Stimulated activated effector memory CD8-positive, alpha-beta T cell treated with anti-CD3 and anti-CD28 coated beads, Interleukin-12 subunit alpha, Interleukin-12 subunit beta, amount 100 ng/mL, for 72 hours (primary cell): ENCODE measurements around the gene ATP6V1G3.
"Not testable (repeated sequence)": the region's sequence is repeated elsewhere in the genome, so short reads cannot be mapped to it uniquely, and the experiment has no call there.

ENCODE experiments used
- ATAC-seq: fragments of 150-1000 bp; cut with Tn5 transposase; 2 replicates; pipeline ENCODE4 v1.10.0; 2021
- DNase-seq, 2 donors: peaks; one replicate each; pipeline ENCODE4 v3.0.0; 2021 to 2022; ENCODE audit warnings: low spot score in 2 of 2
- H3K27ac Mint-ChIP-seq: one replicate; pipeline ENCODE4 v1.8.0; 2022; ENCODE audit warnings: mild to moderate bottlenecking, mixed read lengths
- H3K36me3 Mint-ChIP-seq: one replicate; pipeline ENCODE4 v1.8.0; 2022; ENCODE audit warnings: mild to moderate bottlenecking, mixed read lengths
- H3K4me1 Mint-ChIP-seq: one replicate; pipeline ENCODE4 v1.8.0; 2022; ENCODE audit warnings: mixed read lengths
- H3K4me3 Mint-ChIP-seq: one replicate; pipeline ENCODE4 v1.8.0; 2022; ENCODE audit warnings: mild to moderate bottlenecking, mixed read lengths
- H3K9me3 Mint-ChIP-seq: one replicate; pipeline ENCODE4 v1.8.0; 2022; ENCODE audit warnings: mixed read lengths

The ATP6V1G3 gene, protein sequence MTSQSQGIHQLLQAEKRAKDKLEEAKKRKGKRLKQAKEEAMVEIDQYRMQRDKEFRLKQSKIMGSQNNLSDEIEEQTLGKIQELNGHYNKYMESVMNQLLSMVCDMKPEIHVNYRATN

DNA sequence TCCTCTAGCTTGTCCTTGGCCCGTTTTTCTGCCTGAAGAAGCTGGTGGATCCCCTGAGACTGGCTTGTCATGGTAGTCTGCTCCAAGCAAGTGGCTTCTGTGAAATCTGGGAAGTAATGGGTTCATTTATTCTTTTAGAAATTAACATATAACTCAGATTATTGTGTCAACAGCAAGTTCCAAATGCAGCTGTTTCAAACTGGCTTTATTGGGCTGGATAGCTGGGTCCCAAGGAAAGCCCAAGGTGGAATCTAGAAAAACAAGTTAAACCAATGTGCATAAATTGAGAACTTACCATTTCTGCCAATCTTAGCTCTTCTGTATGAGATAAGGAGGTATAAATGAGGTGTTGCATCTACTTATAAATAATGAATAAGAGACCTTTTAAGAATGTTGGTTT lies at the start of gene ATP6V1G3:
Gene ATP6V1G3 (minus strand): TSS at position 101 of the 400 bp plus-strand sequence. CDS start 30 bp downstream, at position 71.
- H3K9me3 Mint-ChIP-seq = no peaks in the 10 kb centered on the region
- ATAC-seq (no peak), DNase-seq (no peak)
- peaks cover 16% of the 10 kb centered on the region for H3K4me1 Mint-ChIP-seq
- H3K36me3 Mint-ChIP-seq = no peaks in the 10 kb centered on the region
- H3K27ac Mint-ChIP-seq = no peak within 1 kb of the TSS
- H3K4me3 Mint-ChIP-seq = no peak within 1 kb of the TSS

DNA sequence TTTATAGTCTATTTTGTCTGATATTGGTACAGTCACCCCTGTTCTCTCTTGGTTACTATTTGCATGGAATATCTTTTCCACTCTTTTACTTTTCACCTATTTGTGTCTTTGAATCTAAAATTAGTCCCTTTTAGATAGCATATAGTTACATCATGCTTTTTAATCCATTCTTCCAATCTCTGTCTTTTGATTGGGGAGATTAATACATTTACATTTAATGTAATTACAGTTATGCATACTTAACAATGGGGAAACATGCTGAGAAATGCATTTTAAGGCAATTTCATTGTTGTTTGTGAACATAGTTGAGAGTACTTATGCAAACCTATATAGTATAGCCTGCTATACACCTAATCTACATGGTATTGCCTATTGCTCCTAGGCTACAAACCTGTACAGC lies 48.4 kb upstream of the ATP6V1G3 start:
- no peak for DNase-seq
- Mint-ChIP-seq H3K36me3 (no peaks in the 10 kb centered on the region), H3K4me1 (no peaks in the 10 kb centered on the region), H3K27ac (no peak overlapping the region), H3K4me3 (no peak overlapping the region), H3K9me3 (peaks cover 10% of the 10 kb centered on the region)
- ATAC-seq = no peak

DNA sequence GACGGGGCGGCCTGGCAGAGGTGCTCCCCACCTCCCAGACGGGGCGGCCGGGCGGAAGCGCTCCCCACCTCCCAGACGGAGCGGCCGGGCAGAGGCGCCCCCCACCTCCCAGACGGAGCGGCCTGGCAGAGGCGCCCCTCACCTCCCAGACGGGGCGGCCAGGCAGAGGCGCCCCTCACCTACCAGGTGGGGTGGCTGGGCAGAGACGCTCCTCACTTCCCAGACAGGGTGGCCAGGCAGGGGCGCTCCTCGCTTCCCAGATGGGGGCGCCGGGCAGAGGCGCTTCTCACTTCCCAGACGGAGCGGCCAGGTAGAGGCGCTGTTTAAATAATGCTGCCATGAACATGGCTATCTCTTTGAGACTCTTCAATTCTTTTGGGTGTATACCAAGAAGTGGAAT lies 43.7 kb upstream of the ATP6V1G3 start:
- no peak overlapping the region for H3K27ac Mint-ChIP-seq
- no peaks in the 10 kb centered on the region for H3K36me3 Mint-ChIP-seq
- H3K4me3 Mint-ChIP-seq = no peak overlapping the region
- no peak for DNase-seq
- ATAC-seq = no peak
- peaks cover 11% of the 10 kb centered on the region for H3K9me3 Mint-ChIP-seq
- no peaks in the 10 kb centered on the region for H3K4me1 Mint-ChIP-seq

DNA sequence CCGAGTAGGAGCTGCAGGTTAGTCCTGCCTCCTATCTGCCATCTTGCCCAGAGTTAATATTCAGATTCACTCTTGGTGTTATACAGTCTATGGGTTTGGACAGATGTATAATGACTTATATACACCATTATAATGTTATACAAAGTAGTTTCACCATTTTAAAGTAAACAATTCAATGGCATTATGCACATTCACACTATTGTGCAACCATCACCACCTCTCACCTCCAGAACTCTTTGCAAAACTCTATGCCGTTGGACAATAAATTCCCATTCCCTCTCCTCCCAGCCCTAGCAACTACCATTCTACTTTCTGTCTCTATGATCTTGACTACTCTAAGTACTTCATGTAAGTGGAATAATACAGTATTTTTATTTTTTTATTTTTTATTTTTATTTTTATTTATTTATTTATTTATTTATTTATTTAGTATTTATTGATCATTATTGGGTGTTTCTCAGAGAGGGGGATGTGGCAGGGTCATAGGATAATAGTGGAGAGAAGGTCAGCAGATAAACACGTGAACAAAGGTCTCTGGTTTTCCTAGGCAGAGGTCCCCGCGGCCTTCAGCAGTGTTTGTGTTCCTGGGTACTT lies 42.8 kb upstream of the ATP6V1G3 start:
- H3K27ac Mint-ChIP-seq, H3K4me3 Mint-ChIP-seq, H3K4me1 Mint-ChIP-seq, DNase-seq, H3K36me3 Mint-ChIP-seq, ATAC-seq: not testable (repeated sequence)
- peaks cover 11% of the 10 kb centered on the region for H3K9me3 Mint-ChIP-seq

DNA sequence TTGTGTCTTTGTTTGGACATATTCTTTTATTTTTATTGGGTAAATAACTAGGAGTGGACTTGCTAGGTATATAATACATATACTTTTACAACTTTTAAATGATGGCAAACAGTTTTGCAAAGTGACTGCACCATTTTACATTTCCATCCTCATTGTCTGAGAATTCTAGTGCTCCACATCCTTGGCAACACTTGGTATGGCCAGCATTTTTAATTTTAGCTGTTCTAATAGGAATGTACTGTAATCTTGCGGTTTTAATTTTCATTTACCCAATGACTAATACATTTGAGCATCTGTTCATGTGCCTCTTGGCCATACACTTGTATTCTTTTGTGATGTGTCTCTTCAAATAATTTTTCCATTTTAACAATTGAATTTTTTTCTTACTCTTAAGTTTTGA lies 37.0 kb upstream of the ATP6V1G3 start:
- DNase-seq (no peak), ATAC-seq (no peak)
- Mint-ChIP-seq H3K9me3 (peaks cover 16% of the 10 kb centered on the region), H3K4me3 (no peak overlapping the region), H3K4me1 (peaks cover 17% of the 10 kb centered on the region), H3K36me3 (no peaks in the 10 kb centered on the region), H3K27ac (no peak overlapping the region)

DNA sequence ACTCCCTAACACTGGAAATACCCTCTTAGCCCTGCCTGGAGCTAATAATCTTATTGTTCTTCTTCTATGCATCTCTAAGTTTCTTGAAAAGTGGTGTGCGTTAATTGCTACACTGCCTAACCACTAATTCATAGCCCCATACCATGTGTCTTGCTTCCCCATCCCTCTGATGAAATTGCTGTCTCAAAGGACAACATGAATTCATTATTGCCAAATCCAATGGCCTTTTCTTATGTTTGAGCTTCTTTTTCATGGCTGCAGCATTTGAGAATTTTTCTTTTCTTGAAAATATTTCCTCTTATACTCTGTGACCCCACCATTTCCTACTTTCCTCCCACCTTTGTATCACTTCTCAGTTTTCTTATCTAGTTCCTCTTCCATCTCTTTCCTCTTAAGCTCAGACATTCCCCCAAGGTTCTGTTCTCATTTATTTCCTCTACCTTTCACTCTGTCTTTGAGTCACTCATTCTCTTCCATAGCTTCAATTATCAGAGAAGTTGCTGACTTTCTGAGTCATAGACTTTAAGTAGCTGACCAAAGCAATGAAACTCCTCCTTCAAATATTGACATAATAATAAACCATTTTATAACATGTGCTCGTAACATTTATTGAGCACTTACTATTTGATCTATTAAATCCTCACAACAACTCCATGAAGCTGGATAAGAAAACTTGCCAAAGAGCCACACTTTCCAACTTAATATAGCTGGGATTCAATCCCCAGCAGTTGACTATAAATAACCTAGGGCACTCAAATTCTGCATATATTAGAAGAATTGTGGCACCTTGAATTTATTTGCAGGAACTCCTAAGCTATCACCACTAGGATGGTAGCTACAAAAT lies 35.5 kb upstream of the ATP6V1G3 start:
- ATAC-seq = no peak
- Mint-ChIP-seq H3K36me3 (no peaks in the 10 kb centered on the region), H3K4me3 (no peak overlapping the region), H3K9me3 (peaks cover 8% of the 10 kb centered on the region), H3K4me1 (peaks cover 17% of the 10 kb centered on the region), H3K27ac (no peak overlapping the region)
- DNase-seq = no peak

DNA sequence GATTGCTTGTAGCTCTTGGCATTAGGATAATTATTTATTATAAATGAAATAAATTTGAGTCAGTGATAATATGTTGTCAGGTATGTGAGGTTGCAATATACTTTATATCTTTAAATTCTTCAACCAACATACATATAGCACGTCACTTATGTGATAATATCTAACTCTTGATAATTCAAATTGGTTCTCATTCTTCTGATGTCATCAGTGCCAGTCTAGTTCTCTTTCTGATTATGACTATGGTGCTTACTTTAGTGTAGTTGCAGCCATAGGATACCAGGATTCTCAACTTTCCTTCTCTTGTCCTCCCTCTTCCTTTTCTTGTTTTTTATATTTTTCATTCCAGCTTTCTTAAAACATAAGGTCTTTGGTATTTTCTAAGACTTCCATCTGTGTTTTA lies 34.8 kb upstream of the ATP6V1G3 start:
- ATAC-seq = no peak
- Mint-ChIP-seq H3K27ac (no peak overlapping the region), H3K9me3 (peaks cover 6% of the 10 kb centered on the region)

DNA sequence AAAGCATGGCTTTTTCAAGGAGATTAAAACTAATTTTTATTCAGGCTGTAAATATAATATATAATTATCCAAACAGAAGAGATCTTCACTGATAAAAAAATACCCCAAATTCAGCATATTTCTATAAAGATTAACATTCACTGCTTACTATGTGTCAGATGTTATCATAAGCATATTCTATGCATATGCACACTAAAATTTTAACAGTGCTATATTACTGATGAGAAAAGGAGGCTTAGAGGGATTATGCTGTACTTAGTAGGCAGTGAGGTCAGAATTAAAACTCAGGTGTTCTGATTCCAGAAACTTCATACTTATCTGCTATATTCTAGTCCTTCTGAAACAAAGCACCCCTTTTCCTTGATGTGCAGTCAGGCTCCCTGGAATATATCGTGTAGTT lies 33.8 kb upstream of the ATP6V1G3 start:
- no peak for ATAC-seq
- peaks cover 17% of the 10 kb centered on the region for H3K4me1 Mint-ChIP-seq
- H3K36me3 Mint-ChIP-seq = no peaks in the 10 kb centered on the region
- H3K4me3 Mint-ChIP-seq = no peak overlapping the region
- H3K9me3 Mint-ChIP-seq = peaks cover 5% of the 10 kb centered on the region
- no peak overlapping the region for H3K27ac Mint-ChIP-seq
- DNase-seq = no peak

More for the DNA sequence above, 34.8 kb upstream of the ATP6V1G3 start:
- no peak overlapping the region for H3K4me3 Mint-ChIP-seq
- no peaks in the 10 kb centered on the region for H3K36me3 Mint-ChIP-seq
- H3K4me1 Mint-ChIP-seq = peaks cover 17% of the 10 kb centered on the region
- no peak for DNase-seq

DNA sequence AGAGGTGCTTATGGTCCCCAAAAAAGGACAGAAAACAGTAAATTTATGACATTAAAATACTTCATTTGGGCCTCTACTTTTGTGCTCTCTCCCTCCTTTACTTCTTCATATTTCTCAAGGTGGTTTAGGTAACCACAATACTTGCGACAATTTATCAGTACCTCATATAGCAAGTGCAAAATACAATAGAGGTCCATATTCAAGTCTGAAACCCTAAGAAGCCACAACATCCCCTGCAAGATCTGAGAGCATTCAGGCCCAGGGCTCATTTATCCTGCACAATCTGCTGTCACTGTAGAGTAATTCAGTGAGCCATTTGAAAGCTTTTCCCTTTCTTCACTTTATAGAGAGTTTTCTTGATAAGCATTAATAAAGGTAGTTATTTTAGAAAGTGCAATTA lies 24.2 kb upstream of the ATP6V1G3 start:
- H3K27ac Mint-ChIP-seq = peak overlapping the region; percentile 33
- H3K36me3 Mint-ChIP-seq = no peaks in the 10 kb centered on the region
- H3K4me1 Mint-ChIP-seq = peaks cover 27% of the 10 kb centered on the region
- H3K4me3 Mint-ChIP-seq = no peak overlapping the region
- peaks cover 6% of the 10 kb centered on the region for H3K9me3 Mint-ChIP-seq
- ATAC-seq (peak; percentile 84), DNase-seq (no peak)

DNA sequence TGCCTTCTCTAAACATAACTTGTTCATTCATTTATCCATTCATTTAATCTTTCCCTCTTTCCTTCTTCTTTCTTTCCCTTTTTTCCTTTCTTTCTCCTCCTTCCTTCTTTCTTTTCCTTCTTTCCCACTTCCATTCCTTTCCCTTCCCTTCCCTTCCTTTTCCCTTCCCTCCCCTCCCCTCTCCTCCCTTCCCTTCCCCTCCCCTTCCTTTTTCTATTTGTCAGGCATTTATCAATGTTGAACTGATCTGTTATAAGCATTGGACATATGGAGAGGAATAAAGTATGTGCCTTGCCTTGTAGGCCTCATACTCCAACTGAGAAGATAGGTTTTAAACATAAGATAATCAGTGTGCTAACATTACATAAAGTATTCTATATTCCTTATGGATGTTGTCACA lies 23.7 kb upstream of the ATP6V1G3 start:
- peaks cover 28% of the 10 kb centered on the region for H3K4me1 Mint-ChIP-seq
- DNase-seq = no peak
- no peak for ATAC-seq
- H3K9me3 Mint-ChIP-seq = peaks cover 6% of the 10 kb centered on the region
- peak overlapping the region; percentile 33 for H3K27ac Mint-ChIP-seq
- H3K4me3 Mint-ChIP-seq = no peak overlapping the region
- no peaks in the 10 kb centered on the region for H3K36me3 Mint-ChIP-seq

DNA sequence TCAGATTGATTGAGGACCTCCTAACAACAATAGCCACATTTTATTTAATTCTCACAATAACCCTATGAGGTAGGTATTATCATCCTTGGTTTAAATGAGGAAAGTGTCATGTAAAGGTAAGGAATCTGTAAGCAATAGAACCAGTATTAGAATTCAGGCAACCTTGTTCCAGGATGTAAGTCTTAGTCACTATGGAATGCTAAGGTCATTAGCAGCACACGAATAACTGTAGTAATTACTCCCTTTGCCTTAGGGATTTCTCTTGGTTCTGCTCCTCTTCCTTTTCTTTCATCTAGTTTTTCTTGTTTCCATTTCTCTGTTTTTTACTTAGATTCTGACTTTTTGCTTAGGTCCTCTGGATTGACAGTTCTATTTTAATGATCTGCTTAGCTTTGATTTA lies 23.1 kb upstream of the ATP6V1G3 start:
- Mint-ChIP-seq H3K27ac (peak overlapping the region; percentile 33), H3K4me3 (no peak overlapping the region), H3K4me1 (peaks cover 33% of the 10 kb centered on the region), H3K9me3 (peaks cover 6% of the 10 kb centered on the region), H3K36me3 (no peaks in the 10 kb centered on the region)
- ATAC-seq (no peak), DNase-seq (no peak)

DNA sequence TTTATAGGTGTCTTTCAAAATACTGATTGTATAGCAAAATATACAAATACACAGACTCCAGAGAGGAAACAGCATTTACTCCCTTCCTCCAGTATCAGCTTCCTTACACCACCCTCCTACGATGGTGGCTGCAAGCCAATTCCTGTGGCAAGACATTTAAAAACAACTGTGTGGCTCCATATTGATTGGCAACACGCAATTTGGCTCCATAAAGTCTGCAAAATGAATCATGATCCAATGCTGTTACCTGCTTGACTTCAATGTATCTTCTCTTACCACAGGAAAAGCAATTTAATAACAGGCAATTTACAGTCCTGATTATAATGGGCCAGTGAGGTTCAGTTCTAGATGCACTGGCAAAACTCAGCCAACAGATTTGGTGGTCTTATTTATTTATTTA lies 19.7 kb upstream of the ATP6V1G3 start:
- H3K27ac Mint-ChIP-seq = no peak overlapping the region

DNA sequence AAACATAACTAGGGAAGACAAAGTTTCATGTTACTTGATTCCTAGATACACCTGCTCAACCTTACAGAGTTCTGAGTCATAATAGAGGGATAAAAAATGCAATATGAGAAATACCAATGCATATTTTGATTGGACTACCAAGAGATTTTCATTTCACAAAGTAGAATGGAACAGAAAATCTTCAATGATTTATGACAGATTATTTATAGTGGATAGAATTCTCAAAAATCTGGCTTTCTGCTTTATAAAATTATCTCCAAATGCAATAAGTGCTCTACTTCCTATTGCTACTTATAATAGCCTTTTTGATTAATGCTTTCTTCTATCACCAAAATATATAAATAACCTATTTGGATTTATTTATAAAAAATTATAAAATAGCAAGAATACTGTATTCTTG lies 18.9 kb upstream of the ATP6V1G3 start:
- Mint-ChIP-seq H3K4me3 (peak overlapping the region; percentile 4), H3K27ac (no peak overlapping the region), H3K9me3 (no peaks in the 10 kb centered on the region), H3K4me1 (peaks cover 59% of the 10 kb centered on the region), H3K36me3 (no peaks in the 10 kb centered on the region)
- ATAC-seq = no peak
- DNase-seq = no peak

More for the DNA sequence above, 19.7 kb upstream of the ATP6V1G3 start:
- no peaks in the 10 kb centered on the region for H3K36me3 Mint-ChIP-seq
- no peak for DNase-seq
- no peak overlapping the region for H3K4me3 Mint-ChIP-seq
- peaks cover 57% of the 10 kb centered on the region for H3K4me1 Mint-ChIP-seq
- no peaks in the 10 kb centered on the region for H3K9me3 Mint-ChIP-seq
- ATAC-seq = no peak

DNA sequence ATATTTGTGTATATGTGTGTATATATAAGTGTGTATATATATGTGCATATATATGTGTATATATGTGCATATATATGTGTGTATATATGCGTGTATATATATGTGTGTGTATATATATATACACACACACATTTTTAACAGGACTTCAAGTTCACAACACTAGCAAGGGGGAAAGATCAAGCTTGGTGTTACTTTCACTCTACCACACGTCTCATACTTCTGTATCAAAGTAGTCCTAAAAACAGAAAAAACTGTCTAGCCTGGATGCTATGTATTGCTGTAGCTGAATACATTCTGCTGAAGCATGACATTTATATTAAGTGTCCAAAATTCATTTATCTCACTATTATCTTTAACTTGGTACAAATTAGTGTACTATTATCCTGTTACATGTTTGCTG lies 17.9 kb upstream of the ATP6V1G3 start:
- H3K9me3 Mint-ChIP-seq = no peaks in the 10 kb centered on the region
- ATAC-seq (no peak), DNase-seq (no peak)
- peak overlapping the region; percentile 4 for H3K4me3 Mint-ChIP-seq
- H3K36me3 Mint-ChIP-seq = no peaks in the 10 kb centered on the region
- peaks cover 54% of the 10 kb centered on the region for H3K4me1 Mint-ChIP-seq
- H3K27ac Mint-ChIP-seq = no peak overlapping the region

DNA sequence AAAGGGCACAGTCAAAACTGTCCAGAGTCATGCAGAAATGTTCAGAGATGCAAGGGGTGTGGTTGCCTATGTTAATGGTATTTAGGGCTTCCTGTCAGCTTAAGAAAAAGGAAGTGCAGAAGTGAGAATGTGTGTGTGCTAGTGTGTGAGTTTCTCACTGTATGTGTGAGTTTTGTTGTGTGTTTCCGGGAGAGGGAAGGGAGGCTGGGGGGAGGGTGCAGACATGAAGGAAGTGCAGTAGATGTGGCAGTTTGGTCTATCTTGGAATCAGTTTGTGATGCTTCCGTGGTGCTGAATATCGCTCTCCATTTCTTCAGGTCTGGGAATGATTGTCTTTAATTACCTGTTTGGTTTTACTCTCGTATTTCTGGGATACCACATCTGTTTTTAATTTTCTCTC lies 16.5 kb upstream of the ATP6V1G3 start:
- Mint-ChIP-seq H3K4me3 (peak overlapping the region; percentile 54), H3K36me3 (no peaks in the 10 kb centered on the region), H3K4me1 (peaks cover 54% of the 10 kb centered on the region), H3K9me3 (no peaks in the 10 kb centered on the region), H3K27ac (peak overlapping the region; percentile 21)
- DNase-seq (peak; percentile 7 to 69), ATAC-seq (peak; percentile 97)
